Epithelial cell of esophagus (primary cell): Measurements from ENCODE around the gene TLNRD1.

Experiments
- DNase-seq: peaks from one replicate; pipeline ENCODE4 v3.0.0; 2010; ENCODE audit warnings: low read depth
- H3K4me3 ChIP-seq: 2 replicates; pipeline ENCODE4 v1.5.1; 2011; ENCODE audit warnings: mild to moderate bottlenecking, low read length, control low read depth
- TF ChIP-seq, protein P1 (sequence below): IDR thresholded peaks from 2 replicates; pipeline ENCODE4 v1.5.1; 2011; ENCODE audit warnings: low read depth, mild to moderate bottlenecking, low read length, control low read depth, inconsistent platforms; ENCODE audit not compliant: insufficient read depth; ENCODE audit errors: missing control alignments

TLNRD1 gene

DNA sequence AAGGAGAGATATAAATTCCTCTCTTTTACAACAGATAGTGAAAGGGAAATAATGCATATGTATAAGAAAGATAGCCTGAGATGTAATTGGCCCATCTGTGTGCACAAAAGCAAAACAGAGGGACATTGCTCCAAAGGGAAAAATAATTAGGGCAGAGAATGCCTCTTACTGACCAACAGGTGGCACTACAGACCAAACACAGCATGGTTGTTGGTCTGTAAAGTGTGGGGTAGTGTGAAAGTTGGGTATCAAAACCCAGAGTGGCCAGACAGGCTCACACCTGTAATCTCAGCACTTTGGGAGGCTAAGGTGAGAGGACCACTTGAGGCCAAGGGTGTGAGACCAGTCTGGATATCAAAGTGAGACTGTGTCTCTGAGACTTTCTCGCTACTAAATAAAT, 4.5 kb upstream of the TLNRD1 start:
- no peak overlapping the region for H3K4me3 ChIP-seq

DNA sequence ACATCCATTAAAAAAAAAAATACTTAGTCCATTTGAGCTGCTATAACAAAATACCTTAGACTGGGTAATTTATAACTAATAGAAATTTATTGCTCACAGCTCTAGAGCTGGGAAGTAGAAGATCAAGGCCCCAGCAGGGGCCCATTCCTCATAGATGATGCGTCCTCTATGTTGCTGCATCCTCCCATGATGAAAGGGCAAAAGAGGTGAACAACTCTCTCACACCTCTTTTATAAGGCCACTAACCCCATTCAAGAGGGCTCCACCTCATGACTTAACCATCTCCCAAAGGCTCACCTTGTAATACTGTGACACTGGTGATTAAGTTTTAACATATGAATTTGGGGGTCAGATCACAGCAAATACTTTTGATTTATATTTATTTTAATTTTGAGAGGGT, 3.0 kb upstream of the TLNRD1 start:
- TF ChIP-seq, protein P1, sequence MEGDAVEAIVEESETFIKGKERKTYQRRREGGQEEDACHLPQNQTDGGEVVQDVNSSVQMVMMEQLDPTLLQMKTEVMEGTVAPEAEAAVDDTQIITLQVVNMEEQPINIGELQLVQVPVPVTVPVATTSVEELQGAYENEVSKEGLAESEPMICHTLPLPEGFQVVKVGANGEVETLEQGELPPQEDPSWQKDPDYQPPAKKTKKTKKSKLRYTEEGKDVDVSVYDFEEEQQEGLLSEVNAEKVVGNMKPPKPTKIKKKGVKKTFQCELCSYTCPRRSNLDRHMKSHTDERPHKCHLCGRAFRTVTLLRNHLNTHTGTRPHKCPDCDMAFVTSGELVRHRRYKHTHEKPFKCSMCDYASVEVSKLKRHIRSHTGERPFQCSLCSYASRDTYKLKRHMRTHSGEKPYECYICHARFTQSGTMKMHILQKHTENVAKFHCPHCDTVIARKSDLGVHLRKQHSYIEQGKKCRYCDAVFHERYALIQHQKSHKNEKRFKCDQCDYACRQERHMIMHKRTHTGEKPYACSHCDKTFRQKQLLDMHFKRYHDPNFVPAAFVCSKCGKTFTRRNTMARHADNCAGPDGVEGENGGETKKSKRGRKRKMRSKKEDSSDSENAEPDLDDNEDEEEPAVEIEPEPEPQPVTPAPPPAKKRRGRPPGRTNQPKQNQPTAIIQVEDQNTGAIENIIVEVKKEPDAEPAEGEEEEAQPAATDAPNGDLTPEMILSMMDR, result no peak
- no peak for DNase-seq
- no peak overlapping the region for H3K4me3 ChIP-seq

More for the DNA sequence above, 4.5 kb upstream of the TLNRD1 start:
- peak; percentile 35 for DNase-seq
- TF ChIP-seq, protein P1, result peak; percentile 46

- TF ChIP-seq, protein P1, result no peak
- no peak for DNase-seq
- no peak overlapping the region for H3K4me3 ChIP-seq
Observed at GRCh38 chr15:80998251-80998650, 2.5 kb upstream of the TLNRD1 start.

GRCh38 chr15:80999623-81000036, 1.1 kb upstream of the TLNRD1 start:
- peak overlapping the region; percentile 80 for H3K4me3 ChIP-seq
- peak; percentile 64 for DNase-seq
- TF ChIP-seq, protein P1, result no peak

DNA sequence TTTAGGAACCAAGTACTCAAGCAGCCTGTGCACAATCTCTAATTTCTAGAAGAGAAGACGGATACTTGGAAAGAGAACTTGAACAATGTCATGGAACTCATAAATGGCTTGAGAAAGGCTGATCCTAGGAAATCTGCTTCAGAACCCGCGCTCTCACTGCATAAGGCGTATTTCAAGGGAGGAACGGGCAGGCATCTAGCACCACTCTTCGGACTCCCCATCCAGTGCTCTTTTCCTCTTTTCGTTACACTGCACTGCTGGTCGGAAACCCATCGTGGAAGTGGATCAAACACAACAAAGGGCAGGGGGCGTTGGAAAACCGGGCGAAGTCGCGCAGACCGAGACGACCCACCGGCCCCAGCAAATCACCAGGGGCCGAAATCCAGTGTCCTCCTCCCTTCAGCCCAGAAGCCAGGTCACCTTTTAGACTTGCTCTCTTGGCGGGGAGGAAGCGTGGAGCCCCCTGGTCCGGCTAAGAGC, 539 bp upstream of the TLNRD1 start:
- H3K4me3 ChIP-seq, result peak overlapping the region; percentile 80
- TF ChIP-seq, protein P1, result no peak
- DNase-seq, result peak; percentile 32

DNA sequence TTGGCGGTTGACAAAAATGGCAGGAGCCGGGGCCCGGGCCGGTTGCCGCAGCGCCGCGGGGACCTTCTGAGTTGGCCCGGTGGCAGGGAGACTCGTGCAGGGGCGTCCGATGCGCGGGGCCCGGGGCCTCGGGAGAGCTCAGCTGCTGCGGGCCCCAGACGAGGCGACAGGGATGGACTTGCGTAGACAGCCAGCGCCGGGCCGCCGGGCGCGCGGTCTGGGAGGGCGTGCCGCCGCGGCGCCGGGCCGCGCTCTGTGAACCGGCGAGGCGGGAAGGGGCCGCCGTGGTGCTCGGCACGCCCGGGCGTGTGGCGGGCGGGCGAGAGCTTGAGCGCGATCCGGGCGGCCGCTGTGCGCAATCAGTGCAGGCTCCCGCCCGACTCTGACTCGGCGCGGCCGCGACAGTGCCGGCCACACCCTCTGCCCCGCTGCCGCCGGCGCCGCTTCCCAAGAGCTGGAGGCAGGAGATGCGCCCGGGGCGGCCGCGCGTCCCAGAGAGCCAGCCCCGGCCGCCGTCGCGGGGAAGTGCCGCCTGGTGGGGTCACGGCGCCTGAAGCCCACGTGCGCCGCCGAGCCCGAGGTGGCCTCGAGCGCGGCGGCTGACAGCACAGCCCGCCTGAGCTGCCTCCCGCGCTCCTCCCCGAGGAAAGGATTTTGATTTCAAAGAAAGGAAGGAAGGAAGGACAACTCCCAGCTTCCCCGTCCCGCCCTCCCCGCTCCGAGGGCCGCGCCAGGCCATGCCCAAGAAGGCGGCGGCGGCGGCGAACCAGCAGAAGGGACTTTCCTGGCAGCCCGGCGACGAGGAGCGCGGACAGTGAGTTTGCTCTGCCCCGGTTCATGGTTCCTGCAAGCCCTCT, 657 bp downstream of the TLNRD1 start:
- TF ChIP-seq, protein P1, result no peak
- DNase-seq, result peak; percentile 83
- peak overlapping the region; percentile 80 for H3K4me3 ChIP-seq

GRCh38 chr15:81002009-81002330, 1.2 kb downstream of the TLNRD1 start:
- DNase-seq, result no peak
- TF ChIP-seq, protein P1, result no peak
- H3K4me3 ChIP-seq, result peak overlapping the region; percentile 80
